ENCODE data around the gene PLD4.

The PLD4 gene

GRCh38 chr14:104919993-104920315 is 4.7 kb upstream of the PLD4 start:
- TF ChIP-seq OSR1 (CRISPR knock-in tag; IDR thresholded peaks at IDR 0.05) (no peak), PATZ1 (CRISPR knock-in tag; IDR thresholded peaks at IDR 0.05; ENCODE audit: borderline replicate concordance) (no peak), POU6F1 (CRISPR knock-in tag; IDR thresholded peaks at IDR 0.05; ENCODE audit: borderline replicate concordance, low read depth) (no peak), ZNF70 (CRISPR knock-in tag; IDR thresholded peaks at IDR 0.05) (no peak), TOX (CRISPR knock-in tag; IDR thresholded peaks at IDR 0.05; ENCODE audit: borderline replicate concordance) (no peak), BACH2 (CRISPR knock-in tag; IDR thresholded peaks at IDR 0.05; ENCODE audit: borderline replicate concordance) (no peak), CREB5 (CRISPR knock-in tag; IDR thresholded peaks at IDR 0.05; ENCODE audit: low read depth) (no peak), RARB (CRISPR knock-in tag; IDR thresholded peaks at IDR 0.05) (no peak), ZFP3 (CRISPR knock-in tag; IDR thresholded peaks at IDR 0.05) (no peak), ISL1 (CRISPR knock-in tag; IDR thresholded peaks at IDR 0.05) (no peak), ZNF565 (CRISPR knock-in tag; conservative IDR thresholded peaks at IDR 0.05; ENCODE audit: low read depth) (no peak), ARNTL (CRISPR knock-in tag; IDR thresholded peaks at IDR 0.05; ENCODE audit: borderline replicate concordance, low read depth) (no peak), SNAI2 (CRISPR knock-in tag; IDR thresholded peaks at IDR 0.05) (no peak), CSRNP3 (CRISPR knock-in tag; IDR thresholded peaks at IDR 0.05) (no peak), ZC3H10 (CRISPR knock-in tag; IDR thresholded peaks at IDR 0.05) (no peak), CSDC2 (CRISPR knock-in tag; IDR thresholded peaks at IDR 0.05) (no peak)
- TF ChIP-seq, protein P1, sequence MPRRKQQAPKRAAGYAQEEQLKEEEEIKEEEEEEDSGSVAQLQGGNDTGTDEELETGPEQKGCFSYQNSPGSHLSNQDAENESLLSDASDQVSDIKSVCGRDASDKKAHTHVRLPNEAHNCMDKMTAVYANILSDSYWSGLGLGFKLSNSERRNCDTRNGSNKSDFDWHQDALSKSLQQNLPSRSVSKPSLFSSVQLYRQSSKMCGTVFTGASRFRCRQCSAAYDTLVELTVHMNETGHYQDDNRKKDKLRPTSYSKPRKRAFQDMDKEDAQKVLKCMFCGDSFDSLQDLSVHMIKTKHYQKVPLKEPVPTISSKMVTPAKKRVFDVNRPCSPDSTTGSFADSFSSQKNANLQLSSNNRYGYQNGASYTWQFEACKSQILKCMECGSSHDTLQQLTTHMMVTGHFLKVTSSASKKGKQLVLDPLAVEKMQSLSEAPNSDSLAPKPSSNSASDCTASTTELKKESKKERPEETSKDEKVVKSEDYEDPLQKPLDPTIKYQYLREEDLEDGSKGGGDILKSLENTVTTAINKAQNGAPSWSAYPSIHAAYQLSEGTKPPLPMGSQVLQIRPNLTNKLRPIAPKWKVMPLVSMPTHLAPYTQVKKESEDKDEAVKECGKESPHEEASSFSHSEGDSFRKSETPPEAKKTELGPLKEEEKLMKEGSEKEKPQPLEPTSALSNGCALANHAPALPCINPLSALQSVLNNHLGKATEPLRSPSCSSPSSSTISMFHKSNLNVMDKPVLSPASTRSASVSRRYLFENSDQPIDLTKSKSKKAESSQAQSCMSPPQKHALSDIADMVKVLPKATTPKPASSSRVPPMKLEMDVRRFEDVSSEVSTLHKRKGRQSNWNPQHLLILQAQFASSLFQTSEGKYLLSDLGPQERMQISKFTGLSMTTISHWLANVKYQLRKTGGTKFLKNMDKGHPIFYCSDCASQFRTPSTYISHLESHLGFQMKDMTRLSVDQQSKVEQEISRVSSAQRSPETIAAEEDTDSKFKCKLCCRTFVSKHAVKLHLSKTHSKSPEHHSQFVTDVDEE (CRISPR knock-in tag; IDR thresholded peaks at IDR 0.05), result no peak
- no peak for ATAC-seq

DNA sequence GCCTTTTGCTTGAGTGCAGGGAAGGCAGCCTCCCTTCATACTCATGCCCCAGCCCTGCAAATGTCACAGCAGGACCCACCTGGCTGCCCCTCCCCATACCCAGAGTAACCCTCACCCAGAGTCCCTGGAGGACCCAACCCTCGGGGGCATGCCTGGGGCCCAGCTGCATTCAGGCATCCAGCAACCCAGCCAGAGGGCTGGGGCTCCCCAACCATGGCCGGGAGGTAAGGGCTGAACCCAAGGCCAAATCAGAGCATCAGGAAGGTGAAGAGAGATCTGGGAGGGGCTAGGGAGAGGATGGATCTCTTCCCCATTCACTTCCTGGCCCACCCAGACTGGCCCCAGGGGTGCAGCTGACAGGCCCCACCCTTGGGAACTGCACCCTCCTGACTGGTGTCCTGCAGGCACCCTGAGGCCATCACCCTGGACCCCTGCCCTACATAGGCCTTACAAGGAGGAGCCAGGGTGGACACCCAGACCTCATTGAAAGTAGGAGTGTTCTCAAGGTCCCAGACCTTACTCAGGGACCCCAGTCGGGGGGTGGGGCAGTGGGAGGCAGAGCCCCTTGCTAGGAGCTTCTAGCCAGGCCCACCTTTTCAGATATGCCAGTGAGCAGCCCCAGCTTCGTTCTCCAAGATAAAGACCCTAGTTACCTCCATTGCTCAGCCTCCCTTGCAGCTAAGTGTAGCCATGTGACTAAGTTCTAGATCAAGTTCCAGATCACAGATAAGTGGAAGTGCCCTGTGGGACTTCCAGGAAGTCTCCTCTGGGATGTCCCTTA is 849 bp upstream of the PLD4 start:
- ATAC-seq, result no peak

More for the DNA sequence above, 849 bp upstream of the PLD4 start:
- TF ChIP-seq, protein P1 (CRISPR knock-in tag; IDR thresholded peaks at IDR 0.05), result no peak
